NCI-H2171 treated with DMSO at 0.1 percent for 48 hours (cell line): ENCODE results near the gene UGDH.
"Not testable (repeated sequence)": the region's sequence is repeated elsewhere in the genome, so short reads cannot be mapped to it uniquely, and the experiment has no call there.

Experiments
- DNase-seq: peaks from one replicate; lab custom pipeline; 2025; lab: John Stamatoyannopoulos, UW

The UGDH gene

GRCh38 chr4:39527296-39528060 is at the start of gene UGDH:
UGDH (minus strand) TSS chr4:39527439; CDS start chr4:39521512, 5,927 bp downstream.
- DNase-seq = peak; percentile 88

GRCh38 chr4:39574946-39575345 is 47.7 kb upstream of the UGDH start:
- no peak for DNase-seq

- DNase-seq = no peak
These were observed 44.3 kb upstream of the UGDH start for GRCh38 chr4:39571504-39571903.

- DNase-seq = no peak
These were observed 43.8 kb upstream of the UGDH start for GRCh38 chr4:39571054-39571453.

- DNase-seq = no peak
These were observed 42.0 kb upstream of the UGDH start for GRCh38 chr4:39569209-39569608.

- DNase-seq = no peak
These were observed 41.6 kb upstream of the UGDH start for GRCh38 chr4:39568805-39569204.

- no peak for DNase-seq
These were observed 38.8 kb upstream of the UGDH start for GRCh38 chr4:39565878-39566600.

GRCh38 chr4:39563346-39563847 is 36.2 kb upstream of the UGDH start:
- no peak for DNase-seq

GRCh38 chr4:39562792-39563191 is 35.6 kb upstream of the UGDH start:
- no peak for DNase-seq

- no peak for DNase-seq
These were observed 32.4 kb upstream of the UGDH start for GRCh38 chr4:39559626-39560025.

- DNase-seq = no peak
These were observed 28.2 kb upstream of the UGDH start for GRCh38 chr4:39555472-39555871.

- DNase-seq = no peak
These were observed 21.3 kb upstream of the UGDH start for GRCh38 chr4:39548425-39549067.

GRCh38 chr4:39544580-39545315 is 17.5 kb upstream of the UGDH start:
- no peak for DNase-seq

GRCh38 chr4:39544080-39544479 is 16.8 kb upstream of the UGDH start:
- DNase-seq = not testable (repeated sequence)

GRCh38 chr4:39543034-39543433 is 15.8 kb upstream of the UGDH start:
- DNase-seq = no peak

GRCh38 chr4:39542611-39543012 is 15.4 kb upstream of the UGDH start:
- DNase-seq = no peak

- DNase-seq = no peak
These were observed 14.9 kb upstream of the UGDH start for GRCh38 chr4:39541987-39542610.

- DNase-seq = peak; percentile 42
These were observed 11.9 kb upstream of the UGDH start for GRCh38 chr4:39539089-39539611.

GRCh38 chr4:39533541-39533940 is 6.3 kb upstream of the UGDH start:
- no peak for DNase-seq

GRCh38 chr4:39532237-39532636 is 5.0 kb upstream of the UGDH start:
- not testable (repeated sequence) for DNase-seq

- no peak for DNase-seq
These were observed 3.4 kb upstream of the UGDH start for GRCh38 chr4:39530682-39531081.
